GM19372 (cell line): ENCODE results near the gene PCNX3.

Source experiments
- ATAC-seq: cut with Tn5 transposase; IDR thresholded peaks from one replicate; pipeline ENCODE4 v1.9.1; 2021; ENCODE audit warnings: mild to moderate bottlenecking, low read depth, moderate library complexity; ENCODE audit not compliant: unreplicated experiment

Gene PCNX3

GRCh38 chr11:65615229-65615949, at the start of gene PCNX3:
TSS of gene PCNX3 (plus strand) at chr11:65615776. CDS start at chr11:65616312, 536 bp downstream.
- ATAC-seq: peak; percentile 84

GRCh38 chr11:65569164-65569972, 46.2 kb upstream of the PCNX3 start:
- peak; percentile 1 for ATAC-seq

- peak; percentile 60 for ATAC-seq
Observed at GRCh38 chr11:65569973-65570918, 45.3 kb upstream of the PCNX3 start, which contains the start of gene ZNRD2. TSS of gene ZNRD2 (plus strand) at chr11:65570477. CDS start at chr11:65570492, 15 bp downstream.

- ATAC-seq: no peak
Observed at GRCh38 chr11:65571420-65571819, 44.2 kb upstream of the PCNX3 start.

- no peak for ATAC-seq
Observed at GRCh38 chr11:65571940-65572339, 43.6 kb upstream of the PCNX3 start.

- no peak for ATAC-seq
Observed at GRCh38 chr11:65572356-65573051, 43.1 kb upstream of the PCNX3 start, which contains the start of gene FAM89B. TSS of gene FAM89B (plus strand) at chr11:65572538. CDS start at chr11:65572670, 132 bp downstream.

GRCh38 chr11:65573391-65574079, 42.0 kb upstream of the PCNX3 start:
- no peak for ATAC-seq

- ATAC-seq: peak; percentile 30
Observed at GRCh38 chr11:65574109-65574810, 41.3 kb upstream of the PCNX3 start.

- ATAC-seq: no peak
Observed at GRCh38 chr11:65574811-65575567, 40.6 kb upstream of the PCNX3 start.

- ATAC-seq: no peak
Observed at GRCh38 chr11:65575568-65576231, 39.9 kb upstream of the PCNX3 start, which contains the start of gene EHBP1L1. TSS of gene EHBP1L1 (plus strand) at chr11:65576053. CDS start at chr11:65576303, 250 bp downstream.

- no peak for ATAC-seq
Observed at GRCh38 chr11:65576232-65576866, 39.2 kb upstream of the PCNX3 start.

GRCh38 chr11:65576867-65577755, 38.5 kb upstream of the PCNX3 start:
- no peak for ATAC-seq

GRCh38 chr11:65577756-65578109, 37.8 kb upstream of the PCNX3 start:
- no peak for ATAC-seq

GRCh38 chr11:65578134-65578533, 37.4 kb upstream of the PCNX3 start:
- ATAC-seq: no peak

- ATAC-seq: no peak
Observed at GRCh38 chr11:65578667-65579066, 36.9 kb upstream of the PCNX3 start.

GRCh38 chr11:65579291-65579690, 36.3 kb upstream of the PCNX3 start:
- no peak for ATAC-seq
